HG02981 (cell line): Measurements from ENCODE around the gene NPM1.
"Not testable (repeated sequence)": the region's sequence is repeated elsewhere in the genome, so short reads cannot be mapped to it uniquely, and the experiment has no call there.

Experiments used
- ATAC-seq: cut with Tn5 transposase; IDR thresholded peaks from one replicate; pipeline ENCODE4 v1.9.1; 2021; ENCODE audit warnings: mild to moderate bottlenecking, moderate library complexity; ENCODE audit not compliant: unreplicated experiment

Gene NPM1

GRCh38 chr5:171410181-171410580 lies 22.5 kb downstream of the NPM1 start:
- no peak for ATAC-seq

GRCh38 chr5:171412186-171412585 lies 24.5 kb downstream of the NPM1 start:
- no peak for ATAC-seq

GRCh38 chr5:171413153-171413910 lies 25.7 kb downstream of the NPM1 start:
- no peak for ATAC-seq

- ATAC-seq = not testable (repeated sequence)
Observed at GRCh38 chr5:171413993-171414392, 26.3 kb downstream of the NPM1 start.

- no peak for ATAC-seq
Observed at GRCh38 chr5:171415115-171415730, 27.6 kb downstream of the NPM1 start.

- ATAC-seq = no peak
Observed at GRCh38 chr5:171416160-171417049, 28.8 kb downstream of the NPM1 start.

- ATAC-seq = peak; percentile 63
Observed at GRCh38 chr5:171418316-171418981, 30.8 kb downstream of the NPM1 start.

- ATAC-seq = peak; percentile 42
Observed at GRCh38 chr5:171418982-171419687, 31.5 kb downstream of the NPM1 start, which contains the start of gene FGF18. Gene FGF18, plus strand, starts transcription at chr5:171419647. Its CDS starts 553 bp downstream, at chr5:171420200.

- ATAC-seq = peak; percentile 27
Observed at GRCh38 chr5:171419688-171420430, 32.2 kb downstream of the NPM1 start.

GRCh38 chr5:171420431-171421241 lies 33.0 kb downstream of the NPM1 start:
- ATAC-seq = no peak

- ATAC-seq = no peak
Observed at GRCh38 chr5:171421331-171422262, 33.9 kb downstream of the NPM1 start.

- ATAC-seq = no peak
Observed at GRCh38 chr5:171422495-171422894, 34.8 kb downstream of the NPM1 start.

- no peak for ATAC-seq
Observed at GRCh38 chr5:171422902-171423663, 35.4 kb downstream of the NPM1 start.

GRCh38 chr5:171424726-171425125 lies 37.1 kb downstream of the NPM1 start:
- ATAC-seq = no peak

- ATAC-seq = no peak
Observed at GRCh38 chr5:171425596-171426244, 38.1 kb downstream of the NPM1 start.

- ATAC-seq = no peak
Observed at GRCh38 chr5:171426266-171426665, 38.6 kb downstream of the NPM1 start.
